ENCODE results near the gene MRPL4. TPM values are rescaled to one million over a fixed set of nuclear protein-coding genes. Genes with fewer than 3 reads are reported as not detected.

Gene MRPL4
- polyA plus RNA-seq, 1 donor (not counting 4 experiments of a cell fraction or from before 2014, with no cell fraction given): 29.4 TPM

DNA sequence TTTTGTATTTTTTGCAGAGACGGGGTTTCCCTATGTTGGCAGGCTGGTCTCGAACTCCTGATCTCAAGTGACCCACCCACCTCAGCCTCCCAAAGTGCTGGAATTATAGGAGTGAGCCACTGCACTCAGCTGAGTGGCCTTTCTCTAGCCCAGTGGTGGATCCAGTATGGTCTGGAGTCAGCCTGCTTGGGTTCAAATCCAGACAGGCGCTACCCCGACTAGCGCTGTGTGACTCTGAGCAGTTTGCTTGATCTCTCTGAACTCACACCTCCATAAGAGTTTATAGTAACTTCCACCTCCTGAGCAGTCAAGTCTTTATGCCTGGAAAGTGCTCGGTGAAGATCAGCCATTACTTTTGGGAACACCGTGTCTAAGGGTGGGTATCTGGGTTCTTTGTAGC is 31.3 kb upstream of the MRPL4 start:
- Histone ChIP-seq H3K27ac (ENCODE audit: control insufficient read depth, insufficient read depth, low read length) (no peak overlapping the region), H3K4me1 (ENCODE audit: control insufficient read depth, extremely low read depth, insufficient read depth, low read length) (no peaks in the 10 kb centered on the region), H4K20me1 (ENCODE audit: control insufficient read depth, extremely low read depth, insufficient read depth, low read length) (peaks cover 2% of the 10 kb centered on the region), H2AFZ (ENCODE audit: control insufficient read depth, low read length) (no peak overlapping the region), H3K9me3 (ENCODE audit: control insufficient read depth, low read depth, low read length) (no peaks in the 10 kb centered on the region), H3K9ac (ENCODE audit: control insufficient read depth, extremely low read depth, insufficient read depth, low read length) (no peak overlapping the region), H3K79me2 (ENCODE audit: control insufficient read depth, insufficient read depth, low read length) (no peaks in the 10 kb centered on the region), H3K9me1 (ENCODE audit: control insufficient read depth, extremely low read depth, insufficient read depth, low read length) (no peaks in the 10 kb centered on the region), H3K4me3 (ENCODE audit: control insufficient read depth in 2 of 3, extremely low read depth in 1 of 3, insufficient read depth in 2 of 3, low read depth in 1 of 3, low read length in 3 of 3) (no peak overlapping the region), H3K4me2 (ENCODE audit: control insufficient read depth, extremely low read depth, insufficient read depth, low read depth, low read length) (no peak overlapping the region), H3K27me3 (ENCODE audit: control insufficient read depth, extremely low read depth, insufficient read depth, low read length) (no peaks in the 10 kb centered on the region), H3K36me3 (ENCODE audit: control insufficient read depth in 2 of 2, extremely low read depth in 1 of 2, insufficient read depth in 2 of 2, low read length in 2 of 2) (no peaks in the 10 kb centered on the region)
- dilution Hi-C loops (cut with MboI; ENCODE audit: extremely low pct_ligation_motif_present, low sequenced_read_pairs): no loop called here
- TF ChIP-seq, protein P1, sequence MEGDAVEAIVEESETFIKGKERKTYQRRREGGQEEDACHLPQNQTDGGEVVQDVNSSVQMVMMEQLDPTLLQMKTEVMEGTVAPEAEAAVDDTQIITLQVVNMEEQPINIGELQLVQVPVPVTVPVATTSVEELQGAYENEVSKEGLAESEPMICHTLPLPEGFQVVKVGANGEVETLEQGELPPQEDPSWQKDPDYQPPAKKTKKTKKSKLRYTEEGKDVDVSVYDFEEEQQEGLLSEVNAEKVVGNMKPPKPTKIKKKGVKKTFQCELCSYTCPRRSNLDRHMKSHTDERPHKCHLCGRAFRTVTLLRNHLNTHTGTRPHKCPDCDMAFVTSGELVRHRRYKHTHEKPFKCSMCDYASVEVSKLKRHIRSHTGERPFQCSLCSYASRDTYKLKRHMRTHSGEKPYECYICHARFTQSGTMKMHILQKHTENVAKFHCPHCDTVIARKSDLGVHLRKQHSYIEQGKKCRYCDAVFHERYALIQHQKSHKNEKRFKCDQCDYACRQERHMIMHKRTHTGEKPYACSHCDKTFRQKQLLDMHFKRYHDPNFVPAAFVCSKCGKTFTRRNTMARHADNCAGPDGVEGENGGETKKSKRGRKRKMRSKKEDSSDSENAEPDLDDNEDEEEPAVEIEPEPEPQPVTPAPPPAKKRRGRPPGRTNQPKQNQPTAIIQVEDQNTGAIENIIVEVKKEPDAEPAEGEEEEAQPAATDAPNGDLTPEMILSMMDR (optimal IDR thresholded peaks at IDR 0.05 in 1 of 3, IDR thresholded peaks at IDR 0.05 in 1 of 3, conservative IDR thresholded peaks at IDR 0.05 in 1 of 3; ENCODE audit: extremely low read depth in 1 of 3, insufficient read depth in 2 of 3, low read length in 3 of 3): no peak
- DNase-seq (ENCODE audit: low read depth, low spot score): no peak
- no peak for FAIRE-seq

DNA sequence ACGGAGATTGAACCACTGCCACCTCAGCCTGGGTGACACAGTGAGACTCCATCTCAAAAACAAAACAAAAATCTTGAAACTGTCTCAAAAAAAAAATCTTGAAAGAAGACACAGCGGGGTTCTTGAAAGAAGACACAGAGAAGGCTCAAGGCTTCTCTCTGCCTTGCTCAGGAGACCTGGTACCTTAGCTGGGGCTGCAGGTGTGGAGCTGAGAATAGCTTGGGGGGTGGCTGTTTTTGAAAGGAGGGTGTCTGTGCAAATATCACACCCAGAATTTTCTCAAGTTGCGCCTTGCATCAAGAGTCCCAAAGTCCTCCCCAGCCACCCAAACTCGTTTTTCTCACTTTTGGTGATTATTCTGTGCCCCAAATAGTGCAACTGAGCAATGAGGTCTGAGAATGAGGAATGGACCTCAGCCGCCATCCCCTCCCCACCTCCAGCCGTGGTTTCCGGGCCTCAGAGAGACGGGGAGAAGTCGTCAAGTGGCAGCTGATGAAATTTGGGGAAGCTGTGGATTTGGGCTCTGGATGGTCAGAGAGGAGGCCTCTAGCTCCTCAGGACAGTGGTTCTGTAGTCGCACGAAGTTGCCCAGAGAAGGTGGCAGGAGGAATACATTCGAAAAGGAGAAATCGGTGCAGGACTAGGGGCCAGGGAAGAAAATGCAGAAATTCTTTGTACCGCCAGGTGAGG is 29.7 kb upstream of the MRPL4 start:
- Histone ChIP-seq H3K27me3 (ENCODE audit: control insufficient read depth, extremely low read depth, insufficient read depth, low read length) (no peaks in the 10 kb centered on the region), H3K4me2 (ENCODE audit: control insufficient read depth, extremely low read depth, insufficient read depth, low read depth, low read length) (no peak overlapping the region), H3K79me2 (ENCODE audit: control insufficient read depth, insufficient read depth, low read length) (no peaks in the 10 kb centered on the region), H3K4me3 (ENCODE audit: control insufficient read depth in 2 of 3, extremely low read depth in 1 of 3, insufficient read depth in 2 of 3, low read depth in 1 of 3, low read length in 3 of 3) (no peak overlapping the region), H3K9me1 (ENCODE audit: control insufficient read depth, extremely low read depth, insufficient read depth, low read length) (no peaks in the 10 kb centered on the region), H3K27ac (ENCODE audit: control insufficient read depth, insufficient read depth, low read length) (no peak overlapping the region), H4K20me1 (ENCODE audit: control insufficient read depth, extremely low read depth, insufficient read depth, low read length) (peaks cover 2% of the 10 kb centered on the region), H2AFZ (ENCODE audit: control insufficient read depth, low read length) (no peak overlapping the region), H3K36me3 (ENCODE audit: control insufficient read depth in 2 of 2, extremely low read depth in 1 of 2, insufficient read depth in 2 of 2, low read length in 2 of 2) (no peaks in the 10 kb centered on the region), H3K9ac (ENCODE audit: control insufficient read depth, extremely low read depth, insufficient read depth, low read length) (no peak overlapping the region), H3K9me3 (ENCODE audit: control insufficient read depth, low read depth, low read length) (no peaks in the 10 kb centered on the region), H3K4me1 (ENCODE audit: control insufficient read depth, extremely low read depth, insufficient read depth, low read length) (no peaks in the 10 kb centered on the region)
- dilution Hi-C loops (cut with MboI; ENCODE audit: extremely low pct_ligation_motif_present, low sequenced_read_pairs): no loop called here
- no peak for DNase-seq (ENCODE audit: low read depth, low spot score)
- TF ChIP-seq EZH2 (IDR thresholded peaks at IDR 0.05; ENCODE audit: low read length): no peak
- TF ChIP-seq, protein P1 (optimal IDR thresholded peaks at IDR 0.05 in 1 of 3, IDR thresholded peaks at IDR 0.05 in 1 of 3, conservative IDR thresholded peaks at IDR 0.05 in 1 of 3; ENCODE audit: extremely low read depth in 1 of 3, insufficient read depth in 2 of 3, low read length in 3 of 3): no peak
- no peak for FAIRE-seq
